Inferior parietal cortex (tissue), 1 donor: ENCODE measurements around the gene RPS17.
"Not testable (repeated sequence)": the region's sequence is repeated elsewhere in the genome, so short reads cannot be mapped to it uniquely, and the experiment has no call there.

Experiments used
- DNase-seq: peaks from one replicate; pipeline ENCODE4 v3.0.0-alpha.2; 2016; ENCODE audit errors: extremely low spot score

Gene RPS17

GRCh38 chr15:82548700-82549099, 8.4 kb upstream of the RPS17 start:
- no peak for DNase-seq

- DNase-seq = no peak
Measured at GRCh38 chr15:82545478-82545877, 5.2 kb upstream of the RPS17 start.

GRCh38 chr15:82545002-82545401, 4.7 kb upstream of the RPS17 start:
- no peak for DNase-seq

- DNase-seq = no peak
Measured at GRCh38 chr15:82544431-82544830, 4.2 kb upstream of the RPS17 start.

- DNase-seq = no peak
Measured at GRCh38 chr15:82543160-82543559, 2.9 kb upstream of the RPS17 start.

GRCh38 chr15:82540984-82541431, 751 bp upstream of the RPS17 start:
- no peak for DNase-seq

GRCh38 chr15:82539691-82540054, 584 bp downstream of the RPS17 start:
- DNase-seq = no peak

GRCh38 chr15:82538961-82539690, 1.1 kb downstream of the RPS17 start:
- DNase-seq = no peak

- DNase-seq = no peak
Measured at GRCh38 chr15:82537351-82537908, 2.8 kb downstream of the RPS17 start.

GRCh38 chr15:82536409-82537350, 3.6 kb downstream of the RPS17 start:
- DNase-seq = no peak

- DNase-seq = no peak
Measured at GRCh38 chr15:82535566-82536408, 4.5 kb downstream of the RPS17 start.

- DNase-seq = not testable (repeated sequence)
Measured at GRCh38 chr15:82535151-82535550, 5.1 kb downstream of the RPS17 start.

- DNase-seq = not testable (repeated sequence)
Measured at GRCh38 chr15:82534457-82534861, 5.8 kb downstream of the RPS17 start.

- no peak for DNase-seq
Measured at GRCh38 chr15:82533801-82534200, 6.5 kb downstream of the RPS17 start.

- DNase-seq = no peak
Measured at GRCh38 chr15:82532991-82533481, 7.2 kb downstream of the RPS17 start.

- no peak for DNase-seq
Measured at GRCh38 chr15:82532383-82532990, 7.8 kb downstream of the RPS17 start.

GRCh38 chr15:82531496-82532382, 8.5 kb downstream of the RPS17 start:
- no peak for DNase-seq

- peak; percentile 65 for DNase-seq
Measured at GRCh38 chr15:82530606-82531379, 9.5 kb downstream of the RPS17 start.

- DNase-seq = no peak
Measured at GRCh38 chr15:82530006-82530405, 10.3 kb downstream of the RPS17 start.
